Stimulated activated CD8-positive, alpha-beta memory T cell treated with anti-CD3 and anti-CD28 coated beads, Interleukin-12 subunit alpha, Interleukin-12 subunit beta, amount 100 ng/mL, for 1 hour (primary cell): ENCODE results near the gene RHOT2.

ENCODE experiments used
- DNase-seq: peaks from one replicate; pipeline ENCODE4 v3.0.0-alpha.2; 2020; ENCODE audit warnings: low read depth

Gene RHOT2

DNA sequence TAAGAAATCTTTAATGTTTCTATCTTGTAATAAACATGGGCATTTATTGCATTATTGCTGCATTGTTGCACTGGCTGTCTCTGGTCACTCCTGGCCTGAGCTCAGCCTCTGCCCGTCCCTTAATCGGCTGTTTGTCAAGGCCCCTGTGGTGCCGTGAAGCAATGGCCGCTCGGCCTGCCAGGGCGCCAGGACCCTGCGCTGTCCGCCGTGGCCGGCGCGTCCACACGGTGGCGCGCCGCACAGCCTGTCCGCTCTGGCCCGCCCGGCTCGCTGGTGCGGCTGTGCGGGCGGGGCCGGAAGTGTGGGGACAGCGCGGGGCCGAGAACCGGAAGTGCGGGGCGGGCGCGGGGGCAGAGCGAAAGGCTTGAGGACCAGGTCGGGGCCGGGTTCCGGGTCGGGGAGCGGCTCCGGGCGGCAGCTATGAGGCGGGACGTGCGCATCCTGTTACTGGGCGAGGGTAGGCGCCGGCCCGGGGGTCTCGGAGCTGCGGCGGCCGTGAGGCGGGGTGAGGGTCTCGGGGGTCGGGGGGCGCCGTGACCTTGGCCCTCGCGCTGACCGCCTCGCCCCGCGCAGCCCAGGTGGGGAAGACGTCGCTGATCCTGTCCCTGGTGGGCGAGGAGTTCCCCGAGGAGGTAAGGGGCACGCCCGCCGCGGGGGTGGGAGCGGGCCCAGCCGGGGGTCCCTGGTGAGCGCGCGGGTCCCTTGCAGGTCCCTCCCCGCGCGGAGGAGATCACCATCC, at the start of gene RHOT2:
TSS of gene RHOT2 (plus strand) at position 353 of the 739 bp plus-strand sequence. CDS start at position 421, 68 bp downstream.
- peak; percentile 83 for DNase-seq

DNA sequence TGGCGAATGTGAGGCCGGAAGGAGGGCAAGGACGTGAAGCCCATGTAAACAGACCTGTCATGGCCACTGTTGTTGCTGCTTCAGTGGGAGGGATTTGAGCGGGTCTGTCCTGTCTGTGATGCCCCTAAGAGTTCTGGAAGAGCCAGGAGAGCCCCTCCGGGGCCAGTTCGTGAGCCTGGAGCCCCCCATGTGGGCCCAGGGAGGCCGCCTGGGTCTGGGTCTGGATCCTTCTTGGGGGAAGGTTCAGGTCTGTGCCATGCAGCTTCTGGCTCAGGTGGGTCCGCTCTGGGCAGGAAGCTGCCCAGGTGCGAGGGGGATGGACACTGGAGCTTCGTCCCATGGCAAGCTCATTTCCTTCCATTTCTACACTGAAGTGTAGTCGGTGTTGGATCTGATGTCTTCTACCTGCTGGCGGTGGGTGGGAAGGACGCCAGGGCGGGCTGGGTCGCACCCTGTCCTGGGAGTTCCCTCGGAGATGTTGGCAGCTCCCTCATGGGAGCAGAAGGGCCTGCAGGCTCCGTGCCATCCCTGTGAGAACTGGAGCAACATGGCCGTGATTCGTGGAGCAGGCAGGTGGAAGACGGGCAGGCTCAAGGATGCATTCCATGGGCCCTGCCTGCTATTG, 48.3 kb upstream of the RHOT2 start:
- DNase-seq, result no peak

DNA sequence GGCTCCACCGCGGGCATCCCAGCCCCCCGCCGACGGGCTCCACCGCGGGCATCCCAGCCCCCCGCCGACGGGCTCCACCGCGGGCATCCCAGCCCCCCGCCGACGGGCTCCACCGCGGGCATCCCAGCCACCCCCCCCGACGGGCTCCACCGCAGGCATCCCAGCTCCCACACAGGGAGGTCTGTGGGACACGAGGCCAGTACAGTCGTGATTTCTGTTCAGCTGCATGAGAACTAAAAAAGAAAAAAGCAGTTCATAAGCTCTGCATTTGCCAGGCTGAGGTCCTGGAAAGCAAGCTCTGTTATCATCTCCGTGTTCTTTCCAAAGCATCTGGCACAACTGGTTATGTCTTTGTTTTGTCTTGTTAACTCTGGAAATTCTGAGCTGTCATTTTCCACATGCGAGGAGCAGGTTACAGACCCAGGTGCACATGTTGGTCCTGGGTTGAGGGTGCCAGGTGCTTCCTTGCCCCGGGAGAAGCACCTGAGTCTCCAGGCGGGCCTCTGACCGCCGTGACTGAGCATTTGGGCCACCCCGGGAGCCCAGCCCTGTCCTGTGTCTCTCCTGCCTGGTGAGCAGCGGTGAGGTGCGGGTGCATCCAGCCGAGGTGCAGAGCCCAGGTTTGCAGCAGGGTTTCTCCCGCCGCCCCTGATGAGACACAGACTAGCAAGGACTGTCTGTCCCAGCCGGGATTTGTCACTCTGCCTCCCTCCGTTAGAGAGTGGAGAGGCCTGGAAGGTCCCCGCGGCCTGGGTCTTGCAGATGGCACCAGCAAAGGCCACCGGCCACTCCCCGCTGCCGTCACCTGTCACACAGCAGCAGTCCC, 47.0 kb upstream of the RHOT2 start:
- no peak for DNase-seq

DNA sequence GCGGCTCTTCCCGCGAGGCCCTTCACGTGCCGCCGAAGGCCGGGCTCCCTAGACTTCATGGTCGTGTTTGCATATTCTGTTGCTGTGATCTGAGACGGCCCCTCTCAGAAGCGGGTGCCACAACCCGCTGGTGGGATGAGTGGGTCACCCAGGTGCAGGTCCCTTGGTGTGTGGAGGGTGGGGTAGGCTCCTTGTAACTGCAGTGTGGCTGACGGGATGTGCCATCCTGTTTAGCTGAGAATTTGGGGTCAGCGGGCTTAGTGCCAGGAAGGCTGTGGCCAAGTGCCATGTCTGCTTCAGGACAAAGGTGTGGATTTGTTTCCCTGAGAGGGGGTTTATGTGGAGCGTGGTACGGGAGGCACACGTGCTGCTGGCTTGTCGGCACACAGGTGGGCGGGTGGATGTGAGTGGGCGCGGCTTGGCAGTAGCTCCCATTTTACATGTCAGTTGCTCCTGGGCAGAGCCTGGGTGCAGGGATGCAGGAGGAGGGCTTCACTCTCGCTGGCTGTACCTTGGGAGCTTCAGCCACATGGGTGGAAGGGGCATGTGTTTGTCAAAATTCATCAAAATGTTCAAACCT, 46.3 kb upstream of the RHOT2 start:
- no peak for DNase-seq

DNA sequence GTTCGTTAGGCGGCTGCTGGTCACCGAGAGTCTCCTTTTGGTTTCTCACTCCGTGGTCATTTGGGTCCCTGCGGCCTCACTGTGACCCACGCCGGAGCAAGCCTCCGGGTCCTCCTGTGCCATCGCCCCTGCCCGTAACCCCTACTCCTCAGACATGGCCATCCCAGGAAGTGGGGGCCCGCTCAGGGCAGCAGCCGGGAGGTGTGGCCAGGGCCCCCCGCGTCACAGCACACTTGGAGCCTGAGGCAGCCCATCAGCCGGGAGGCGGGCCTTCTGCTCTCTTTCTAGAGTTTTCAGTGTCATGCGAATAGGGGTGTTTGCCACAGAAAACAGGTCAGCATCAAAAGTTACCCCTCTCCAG, 45.0 kb upstream of the RHOT2 start:
- no peak for DNase-seq

DNA sequence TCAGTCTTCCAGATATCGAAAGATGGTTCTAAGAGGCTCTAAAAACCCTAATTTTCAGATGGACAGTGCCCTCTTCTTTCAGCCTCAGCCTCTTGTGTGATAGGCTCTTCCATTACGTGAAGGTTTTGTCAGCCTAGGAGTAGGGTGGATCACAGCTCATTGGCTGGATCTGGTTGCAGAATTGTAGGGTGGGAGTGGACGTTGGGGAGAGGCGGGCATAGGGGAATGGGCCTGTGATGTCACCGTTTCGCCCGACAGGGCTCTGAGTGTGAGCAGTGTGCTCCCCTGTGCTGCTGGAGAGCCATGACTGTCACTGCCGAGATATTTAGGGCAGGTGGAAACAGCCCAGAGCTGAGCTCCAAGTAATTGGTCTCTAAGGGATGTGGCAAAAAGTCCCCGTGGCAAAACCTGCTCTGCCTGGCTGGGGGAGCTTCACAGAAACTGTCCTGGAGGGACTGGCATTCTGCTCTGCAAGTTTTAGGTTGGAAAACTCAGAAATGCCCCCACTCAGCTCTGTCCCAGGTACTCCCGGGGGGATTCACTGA, 43.3 kb upstream of the RHOT2 start:
- DNase-seq, result no peak

DNA sequence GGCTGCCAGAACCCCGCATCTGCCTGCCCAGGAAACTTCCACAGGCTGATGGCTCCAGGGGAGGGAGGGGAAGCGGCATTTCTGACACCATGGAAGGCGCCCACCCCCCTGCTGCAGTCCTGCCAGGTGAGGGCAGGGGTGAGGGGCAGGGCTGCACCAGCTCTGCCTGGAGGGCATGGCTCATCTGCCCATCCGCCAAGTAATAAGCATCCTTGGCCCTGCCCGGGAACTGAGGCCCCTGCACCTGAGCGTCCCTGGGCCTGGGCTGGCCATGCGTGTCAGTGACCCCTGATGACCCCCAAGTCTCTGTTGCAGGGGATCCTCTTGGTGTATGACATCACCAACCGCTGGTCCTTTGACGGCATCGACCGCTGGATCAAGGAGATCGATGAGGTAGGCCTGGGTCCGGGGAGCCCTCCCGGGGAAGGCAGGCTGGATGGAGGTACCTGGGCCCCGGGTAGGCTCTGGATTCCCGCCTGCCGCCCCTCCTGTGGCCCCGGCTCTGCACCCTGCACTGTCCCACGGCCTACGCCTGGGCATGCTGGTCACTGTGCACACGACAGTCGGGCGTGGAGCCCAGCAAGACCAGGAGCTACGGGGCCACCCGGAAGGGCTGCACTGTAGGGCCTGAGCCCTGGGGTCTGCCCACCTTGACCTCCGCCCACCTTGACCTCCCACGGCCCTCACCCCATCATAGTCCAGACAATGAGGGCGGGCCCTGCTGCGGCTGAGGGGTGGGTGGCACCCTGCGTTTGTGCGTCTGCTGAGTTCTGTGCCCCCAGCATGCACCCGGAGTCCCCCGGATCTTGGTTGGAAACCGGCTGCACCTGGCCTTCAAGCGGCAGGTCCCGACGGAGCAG, 42.6 kb upstream of the RHOT2 start:
- DNase-seq, result no peak

DNA sequence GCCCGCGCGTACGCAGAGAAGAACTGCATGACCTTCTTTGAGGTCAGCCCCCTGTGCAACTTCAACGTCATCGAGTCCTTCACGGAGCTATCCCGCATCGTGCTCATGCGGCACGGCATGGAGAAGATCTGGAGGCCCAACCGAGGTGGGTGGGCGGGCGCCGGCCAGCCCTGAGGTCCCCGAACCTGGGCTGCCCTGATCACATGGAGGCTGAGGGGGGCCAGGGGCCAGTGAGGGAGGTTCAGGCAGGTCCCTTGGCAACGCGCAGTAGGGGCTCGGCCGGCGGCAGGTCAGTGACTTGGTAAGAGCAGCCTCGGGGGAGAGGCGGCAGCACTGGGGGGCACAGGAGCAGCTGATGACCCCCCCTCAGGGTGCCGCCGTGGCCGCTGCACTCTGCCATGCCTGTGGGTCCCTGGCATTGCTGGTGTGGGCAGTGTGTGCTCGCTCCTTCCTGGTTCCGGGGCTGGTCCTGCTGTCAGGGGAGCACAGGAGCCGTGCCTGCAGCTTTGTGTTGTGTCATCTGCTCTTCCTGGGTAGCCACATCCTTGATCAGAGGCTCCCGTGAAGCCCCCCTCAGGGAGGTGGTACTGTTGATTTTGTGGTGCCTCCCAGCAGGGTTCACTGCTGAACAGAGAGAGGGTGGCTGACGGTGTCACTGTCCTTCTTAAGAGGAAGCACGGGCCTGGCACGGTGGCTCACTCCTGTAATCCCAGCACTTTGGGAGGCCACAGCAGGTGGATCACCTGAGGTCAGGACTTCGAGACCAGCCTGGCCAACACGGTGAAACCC, 41.8 kb upstream of the RHOT2 start:
- DNase-seq, result no peak

DNA sequence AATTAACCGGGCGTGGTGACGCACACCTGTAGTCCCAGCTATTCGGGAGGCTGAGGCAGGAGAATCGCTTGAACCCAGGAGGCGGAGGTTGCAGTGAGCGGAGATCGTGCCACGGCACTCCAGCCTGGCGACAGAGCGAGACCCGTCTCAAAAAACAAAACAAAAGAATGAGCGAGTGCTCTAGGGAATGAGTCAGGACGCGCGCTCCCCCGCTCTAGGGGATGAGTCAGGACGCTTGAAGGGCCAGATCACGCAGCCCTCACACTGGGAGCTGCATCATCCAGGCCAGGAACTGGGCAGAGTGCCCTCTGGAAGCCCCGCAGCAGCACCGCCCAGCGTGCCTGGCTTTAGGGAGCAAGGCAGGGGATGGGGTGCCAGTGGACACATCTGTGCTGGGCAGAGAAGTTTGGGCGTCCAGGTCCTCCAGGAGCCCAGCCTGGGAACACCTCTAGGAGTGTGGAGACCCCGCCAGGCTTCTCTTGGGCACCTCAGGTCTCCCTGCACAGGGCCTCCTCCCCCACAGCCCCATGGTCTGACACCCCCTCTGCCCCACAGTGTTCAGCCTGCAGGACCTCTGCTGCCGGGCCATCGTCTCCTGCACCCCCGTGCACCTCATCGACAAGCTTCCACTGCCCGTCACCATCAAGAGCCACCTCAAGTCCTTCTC, 41.0 kb upstream of the RHOT2 start:
- DNase-seq, result no peak

DNA sequence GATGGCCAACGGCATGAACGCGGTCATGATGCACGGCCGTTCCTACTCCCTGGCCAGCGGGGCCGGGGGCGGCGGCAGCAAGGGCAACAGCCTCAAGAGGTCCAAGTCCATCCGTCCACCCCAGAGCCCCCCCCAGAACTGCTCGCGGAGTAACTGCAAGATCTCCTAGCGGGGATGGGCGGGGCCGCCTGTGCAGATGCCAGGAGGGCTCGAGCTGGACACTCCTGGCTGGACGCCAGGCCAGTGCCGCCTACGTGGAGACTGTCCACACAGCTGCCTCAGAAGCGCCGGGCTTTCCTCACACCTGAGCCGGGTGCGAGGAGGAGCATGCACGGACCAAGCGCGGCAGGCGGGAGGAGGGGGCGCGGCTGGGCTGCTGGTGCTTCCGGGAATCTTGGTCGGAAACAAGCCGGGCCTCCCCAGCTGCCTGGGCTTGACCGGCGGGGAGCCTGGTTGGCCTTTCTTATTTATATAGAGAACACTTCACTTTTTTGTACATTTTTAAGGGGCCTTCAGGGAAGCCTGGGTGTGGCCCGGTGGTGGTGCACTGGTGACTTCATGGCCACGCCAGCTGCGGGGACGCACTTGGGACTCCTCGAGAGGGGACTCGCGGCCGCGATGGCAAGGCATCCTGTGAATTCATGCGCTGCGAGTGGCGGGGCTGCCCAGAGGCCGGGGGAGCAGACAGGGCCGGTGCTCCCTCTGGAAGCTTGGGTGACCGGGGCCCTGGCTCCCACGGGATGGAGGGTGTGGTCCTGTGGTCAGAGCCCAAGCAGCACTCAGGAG, 40.3 kb upstream of the RHOT2 start:
- DNase-seq, result no peak

DNA sequence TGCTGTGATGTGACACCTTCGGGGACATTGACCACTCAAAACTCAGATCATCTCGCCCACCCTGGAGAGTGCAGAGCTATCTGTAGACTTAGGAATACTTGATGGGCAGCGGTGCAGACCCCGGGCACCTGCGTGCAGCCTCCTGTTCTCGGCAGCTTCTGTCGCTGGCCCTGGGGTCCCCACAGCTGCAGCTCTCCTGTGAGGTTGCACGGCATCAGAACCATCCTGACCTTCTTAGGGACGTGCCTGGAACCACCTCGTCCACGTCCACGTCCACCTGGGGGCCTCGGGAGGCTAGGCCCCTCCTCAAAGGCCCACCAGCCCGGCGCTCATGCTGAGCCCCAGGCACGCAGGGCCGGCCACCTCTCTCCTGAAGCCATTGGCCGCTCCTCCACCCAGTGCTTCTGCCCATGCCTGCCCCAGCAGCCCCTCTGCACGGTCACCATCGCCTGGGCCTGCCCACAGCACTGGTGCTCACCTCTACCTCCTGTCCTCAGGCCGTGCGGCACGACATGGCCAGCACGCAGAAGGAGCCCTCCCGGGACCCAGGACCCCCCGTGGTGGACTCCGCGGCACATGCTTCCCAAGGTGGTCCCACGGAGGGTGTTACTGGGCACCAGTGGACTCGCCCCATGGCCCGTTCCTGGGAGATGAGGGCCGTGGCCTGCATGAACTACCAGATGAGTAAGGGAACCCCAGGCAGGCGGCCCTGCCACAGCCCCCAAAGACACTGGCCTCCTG, 39.4 kb upstream of the RHOT2 start:
- no peak for DNase-seq

DNA sequence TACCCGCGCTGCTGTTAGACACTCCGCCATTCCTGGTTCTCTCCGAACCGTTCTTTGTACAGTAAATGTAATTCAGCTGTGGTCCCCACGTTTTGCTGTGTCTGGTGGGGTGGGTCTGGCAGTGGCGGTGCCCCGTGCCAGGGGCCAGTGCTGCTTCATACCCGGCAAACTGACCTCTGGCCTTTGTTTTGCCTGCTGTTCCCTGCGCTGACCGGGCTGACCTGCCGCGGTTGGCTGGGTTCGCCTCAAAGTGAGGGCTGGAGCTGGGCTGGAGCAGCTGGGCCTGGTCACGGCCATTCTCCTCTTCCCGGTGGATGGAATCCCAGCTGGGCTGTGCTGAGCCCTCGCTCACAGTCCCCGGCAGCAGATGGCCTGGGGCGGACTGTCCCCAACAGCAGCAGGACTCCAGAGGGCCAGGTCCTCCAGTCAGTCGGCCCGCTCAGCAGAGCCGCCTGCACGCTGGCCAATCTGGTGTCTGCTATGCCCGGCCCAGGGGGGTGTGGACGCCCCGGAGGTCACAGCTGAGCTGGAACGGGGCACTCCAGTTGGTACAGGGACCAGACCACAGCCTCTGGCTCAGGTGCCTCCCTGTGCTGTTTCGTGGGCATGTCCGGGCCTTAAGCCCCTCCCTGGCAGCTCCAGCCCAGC, 38.6 kb upstream of the RHOT2 start:
- DNase-seq, result no peak

DNA sequence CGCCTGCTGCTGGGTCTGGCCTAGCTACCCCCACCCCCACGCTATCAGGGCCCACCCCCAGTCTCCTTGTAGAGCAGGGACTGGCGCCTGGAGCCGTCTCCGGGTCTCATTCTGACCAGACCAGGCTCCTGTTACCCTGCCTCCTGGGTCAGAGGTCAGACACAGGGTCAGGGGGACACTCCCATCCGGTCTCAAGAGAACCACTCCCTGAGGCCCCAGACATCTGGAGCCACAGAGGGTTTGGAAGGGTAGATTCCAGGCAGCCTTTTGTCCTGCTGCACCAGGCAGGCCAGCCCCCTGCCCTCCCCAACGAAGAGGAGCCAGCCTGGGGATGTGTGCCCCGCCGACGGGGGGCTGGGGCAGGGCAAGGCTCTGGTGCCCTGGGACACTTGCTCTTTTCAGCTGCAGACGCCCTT, 38.1 kb upstream of the RHOT2 start:
- no peak for DNase-seq

DNA sequence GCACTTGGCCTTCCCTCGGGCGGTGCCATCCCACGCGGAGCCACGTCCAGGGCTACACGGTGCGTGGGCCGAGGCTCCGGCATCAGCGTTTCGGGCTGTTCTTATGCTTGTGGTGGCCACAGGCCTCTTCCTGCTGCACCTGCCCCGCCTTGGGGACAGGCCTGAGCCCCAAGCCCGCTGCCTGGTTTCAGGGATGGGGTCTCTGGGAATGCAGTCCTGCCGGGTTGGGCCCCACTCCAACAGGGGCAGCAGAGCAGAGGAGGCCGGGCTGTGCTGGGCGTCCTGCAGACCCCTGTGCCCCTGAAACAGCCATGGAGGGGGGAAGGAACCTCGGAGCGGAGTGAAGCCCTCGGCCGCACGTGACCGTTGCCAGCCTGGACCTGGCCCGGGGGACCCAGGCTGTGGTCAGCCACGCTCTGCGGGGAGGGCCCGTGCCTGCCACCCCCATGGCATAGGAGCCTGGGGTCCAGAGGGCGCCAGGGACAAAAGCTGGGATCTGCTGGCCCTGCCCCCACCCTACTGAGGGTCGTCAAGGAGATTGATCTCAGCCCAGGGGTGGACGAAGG, 37.6 kb upstream of the RHOT2 start:
- DNase-seq, result no peak

DNA sequence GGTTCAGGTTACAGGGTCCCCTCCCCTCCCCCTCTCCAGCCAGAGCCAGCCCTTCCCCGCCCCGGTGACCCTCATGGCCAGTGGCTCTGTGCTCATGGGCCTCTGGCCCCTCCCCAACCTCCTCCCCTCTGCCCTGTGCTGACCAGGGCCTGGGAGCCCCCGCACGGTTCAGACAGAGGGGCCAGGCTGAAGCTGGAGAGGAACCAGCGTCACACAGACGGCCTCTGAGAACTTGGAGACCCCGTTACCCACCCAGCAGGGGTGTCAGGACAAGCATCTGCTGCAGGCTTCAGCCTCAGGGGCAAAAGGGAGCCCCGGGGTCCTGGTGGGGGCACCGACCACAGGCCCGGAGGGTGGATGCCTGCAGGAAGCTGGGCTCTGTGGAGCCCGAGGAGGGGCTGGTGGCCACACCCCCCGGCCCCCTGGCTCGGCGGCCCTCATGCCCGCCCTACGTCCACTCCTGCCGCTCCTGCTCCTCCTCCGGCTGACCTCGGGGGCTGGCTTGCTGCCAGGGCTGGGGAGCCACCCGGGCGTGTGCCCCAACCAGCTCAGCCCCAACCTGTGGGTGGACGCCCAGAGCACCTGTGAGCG, 37.0 kb upstream of the RHOT2 start, which contains the start of gene WFIKKN1:
TSS of gene WFIKKN1 (plus strand) at position 171 of the 591 bp plus-strand sequence. CDS start at position 440, 269 bp downstream.
- no peak for DNase-seq

DNA sequence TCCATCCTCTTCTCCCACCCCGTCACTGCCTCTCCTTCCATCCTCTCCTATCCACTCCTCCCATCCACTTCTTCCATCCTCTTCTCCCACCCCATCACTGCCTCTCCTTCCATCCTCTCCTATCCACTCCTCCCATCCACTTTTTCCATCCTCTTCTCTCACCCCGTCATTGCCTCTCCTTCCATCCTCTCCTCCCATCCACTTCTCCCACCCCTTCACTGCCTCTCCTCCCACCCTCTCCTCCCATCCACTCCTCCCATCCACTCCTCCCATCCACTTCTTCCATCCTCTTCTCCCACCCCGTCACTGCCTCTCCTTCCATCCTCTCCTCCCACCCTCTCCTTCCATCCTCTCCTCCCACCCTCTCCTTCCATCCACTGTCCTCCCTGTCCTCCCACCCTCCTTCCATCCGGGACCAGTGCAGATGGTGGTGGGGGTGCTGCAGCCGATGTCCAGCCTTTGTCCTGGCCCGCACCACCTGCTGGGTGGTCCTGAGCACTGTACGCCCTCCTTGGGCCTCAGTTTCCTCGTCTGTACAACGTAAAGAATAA, 36.0 kb upstream of the RHOT2 start:
- DNase-seq, result no peak
